Right lobe of liver (tissue), 4 donors: Measurements from ENCODE around the gene LARP4B.

ENCODE experiments used
- CTCF ChIP-seq, 4 donors: fragments of 200-600 bp in 3 of 4; fragments of 450-650 bp in 1 of 4; IDR thresholded peaks; one replicate each; pipeline versions ENCODE4 v1.5.1 to v1.8.0; 2016 to 2022; ENCODE audit warnings: antibody characterized with exemption in 4 of 4, mild to moderate bottlenecking in 2 of 4
- POLR2A ChIP-seq: fragments of 450-650 bp; IDR thresholded peaks from one replicate; pipeline ENCODE4 v1.6.1; 2017; ENCODE audit warnings: antibody characterized with exemption, mild to moderate bottlenecking
- donor health status: DM: no; HTN: no; CAD: no.
- donor health status: DM: no; HTN: no; CAD: no.
- donor health status: DM: no; HTN: yes; CAD: no.

- TF ChIP-seq POLR2A: no peak
- TF ChIP-seq CTCF (IDR thresholded peaks at IDR 0.05): no peak
These were observed 111.7 kb downstream of the LARP4B start for GRCh38 chr10:819816-820215.
